ENCODE data around the gene ZNF23.

ZNF23 gene

GRCh38 chr16:71464231-71464630 is 2.2 kb upstream of the ZNF23 start:
- no peak for DNase-seq

GRCh38 chr16:71460941-71461340 is 1.1 kb downstream of the ZNF23 start:
- no peak for DNase-seq

GRCh38 chr16:71460236-71460635 is 1.8 kb downstream of the ZNF23 start:
- DNase-seq = no peak

- DNase-seq = no peak
These were observed 2.5 kb downstream of the ZNF23 start for GRCh38 chr16:71459510-71459909.

GRCh38 chr16:71456801-71457200 is 5.2 kb downstream of the ZNF23 start:
- DNase-seq = no peak

- no peak for DNase-seq
These were observed 9.0 kb downstream of the ZNF23 start for GRCh38 chr16:71453036-71453435.

GRCh38 chr16:71449020-71449419 is 13.0 kb downstream of the ZNF23 start:
- DNase-seq = no peak

GRCh38 chr16:71448274-71448866 is 13.7 kb downstream of the ZNF23 start:
- no peak for DNase-seq

- no peak for DNase-seq
These were observed 18.3 kb downstream of the ZNF23 start for GRCh38 chr16:71443714-71444113.

GRCh38 chr16:71442051-71442440 is 20.0 kb downstream of the ZNF23 start, which contains the start of gene TLE7:
TLE7 (minus strand) TSS chr16:71442054; CDS start chr16:71433324, 8,730 bp downstream.
- no peak for DNase-seq

- no peak for DNase-seq
These were observed 20.5 kb downstream of the ZNF23 start for GRCh38 chr16:71441348-71442050.

- DNase-seq = no peak
These were observed 21.2 kb downstream of the ZNF23 start for GRCh38 chr16:71440669-71441347.

- no peak for DNase-seq
These were observed 22.5 kb downstream of the ZNF23 start for GRCh38 chr16:71439523-71439922.

GRCh38 chr16:71436473-71436872 is 25.6 kb downstream of the ZNF23 start:
- no peak for DNase-seq

GRCh38 chr16:71432906-71433305 is 29.1 kb downstream of the ZNF23 start:
- DNase-seq = no peak

GRCh38 chr16:71431991-71432390 is 30.1 kb downstream of the ZNF23 start:
- no peak for DNase-seq

GRCh38 chr16:71431176-71431575 is 30.9 kb downstream of the ZNF23 start:
- no peak for DNase-seq

GRCh38 chr16:71430744-71431143 is 31.3 kb downstream of the ZNF23 start:
- DNase-seq = no peak

GRCh38 chr16:71429581-71429980 is 32.5 kb downstream of the ZNF23 start:
- no peak for DNase-seq

- DNase-seq = no peak
These were observed 33.2 kb downstream of the ZNF23 start for GRCh38 chr16:71428883-71429282.

GRCh38 chr16:71428385-71428784 is 33.7 kb downstream of the ZNF23 start:
- no peak for DNase-seq

- no peak for DNase-seq
These were observed 35.0 kb downstream of the ZNF23 start for GRCh38 chr16:71426880-71427615.

- DNase-seq = no peak
These were observed 35.8 kb downstream of the ZNF23 start for GRCh38 chr16:71426069-71426879.
